ENCODE data around the gene EMC8.

Gene EMC8

DNA sequence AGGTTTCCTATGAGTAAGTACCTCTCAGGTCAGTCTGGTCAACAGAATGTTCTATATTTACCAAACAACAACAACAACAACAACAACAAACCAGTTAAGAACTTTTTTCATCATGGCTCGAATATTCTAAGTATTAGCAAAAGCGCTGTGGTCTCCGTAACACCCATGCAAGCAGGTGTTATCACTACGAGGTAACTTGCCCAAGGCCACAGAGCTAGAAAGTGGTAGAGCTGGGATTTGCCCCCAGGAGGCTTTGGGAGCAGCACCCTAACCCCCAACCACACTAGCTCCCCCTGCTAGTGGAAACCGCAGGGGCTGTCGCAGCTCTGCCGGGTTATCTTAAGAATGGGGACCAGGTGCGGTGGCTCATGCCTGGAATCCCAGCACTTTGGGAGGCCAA lies 24.5 kb downstream of the EMC8 start:
- CTCF ChIA-PET = no interaction called here
- POLR2A ChIA-PET = no interaction called here

DNA sequence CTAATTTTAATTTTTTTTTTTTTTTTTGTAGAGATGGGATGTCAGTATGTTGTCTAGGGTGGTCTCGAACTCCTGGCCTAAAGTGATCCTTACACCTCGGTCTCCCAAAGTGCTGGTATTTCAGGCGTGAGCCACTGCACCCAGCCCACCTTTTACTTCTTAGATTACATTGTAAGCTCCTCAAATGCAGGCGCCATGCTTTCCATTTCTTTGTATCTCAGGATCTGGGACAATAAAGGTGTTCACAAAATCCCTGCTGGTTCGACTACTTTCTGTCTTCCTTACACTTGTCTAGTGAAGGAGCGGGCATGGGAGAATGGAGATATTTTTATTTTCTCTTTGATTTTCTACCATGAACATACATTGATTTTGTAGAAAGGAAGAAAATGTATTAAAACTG lies 25.2 kb downstream of the EMC8 start:
- Histone ChIP-seq H3K27ac (ENCODE audit: extremely low read depth, low read depth, low read length) (no peak overlapping the region), H3K4me1 (ENCODE audit: control insufficient read depth, insufficient read depth, low read length) (no peaks in the 10 kb centered on the region), H3K36me3 (ENCODE audit: control insufficient read depth in 2 of 2, insufficient read depth in 1 of 2, low read length in 2 of 2) (peaks cover 3 to 28% of the 10 kb centered on the region in 2 experiments; a peak in 2 of 3 replicates), H3K9me3 (ENCODE audit: control insufficient read depth, insufficient read depth, low read depth, low read length) (no peaks in the 10 kb centered on the region), H3K4me3 (ENCODE audit: low read depth, low read length) (no peak overlapping the region)
- TF ChIP-seq, protein P1, sequence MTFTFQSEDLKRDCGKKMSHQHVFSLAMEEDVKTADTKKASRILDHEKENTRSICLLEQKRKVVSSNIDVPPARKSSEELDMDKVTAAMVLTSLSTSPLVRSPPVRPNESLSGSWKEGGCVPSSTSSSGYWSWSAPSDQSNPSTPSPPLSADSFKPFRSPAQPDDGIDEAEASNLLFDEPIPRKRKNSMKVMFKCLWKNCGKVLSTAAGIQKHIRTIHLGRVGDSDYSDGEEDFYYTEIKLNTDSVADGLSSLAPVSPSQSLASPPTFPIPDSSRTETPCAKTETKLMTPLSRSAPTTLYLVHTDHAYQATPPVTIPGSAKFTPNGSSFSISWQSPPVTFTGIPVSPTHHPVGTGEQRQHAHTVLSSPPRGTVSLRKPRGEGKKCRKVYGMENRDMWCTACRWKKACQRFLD (tag by site-specific recombination; IDR thresholded peaks at IDR 0.05) = no peak
- CTCF ChIA-PET = interaction anchor here (0.6 kb wide), 1 partner anchor 8 kb away, joined by 3 read pairs; no protein-coding TSS in a partner anchor
- POLR2A ChIA-PET = no interaction called here

More for the DNA sequence above, 24.5 kb downstream of the EMC8 start:
- Histone ChIP-seq H3K36me3 (ENCODE audit: control insufficient read depth in 2 of 2, insufficient read depth in 1 of 2, low read length in 2 of 2) (peaks cover 9 to 35% of the 10 kb centered on the region in 2 experiments; a peak in 2 of 3 replicates), H3K9me3 (ENCODE audit: control insufficient read depth, insufficient read depth, low read depth, low read length) (no peaks in the 10 kb centered on the region), H3K27ac (ENCODE audit: extremely low read depth, low read depth, low read length) (no peak overlapping the region), H3K4me3 (ENCODE audit: low read depth, low read length) (no peak overlapping the region), H3K4me1 (ENCODE audit: control insufficient read depth, insufficient read depth, low read length) (no peaks in the 10 kb centered on the region)
- TF ChIP-seq ZNF19 (tag by site-specific recombination; IDR thresholded peaks at IDR 0.05; ENCODE audit: low read depth) = no peak
- TF ChIP-seq ZNF174 (tag by site-specific recombination; IDR thresholded peaks at IDR 0.05) = no peak
- TF ChIP-seq ZNF211 (tag by site-specific recombination; IDR thresholded peaks at IDR 0.05; ENCODE audit: low read depth) = no peak
- TF ChIP-seq ZNF24 (tag by site-specific recombination; IDR thresholded peaks at IDR 0.05) = no peak
- no peak for TF ChIP-seq YY1 (tag by site-specific recombination; IDR thresholded peaks at IDR 0.05)
- TF ChIP-seq GLIS2 (tag by site-specific recombination; IDR thresholded peaks at IDR 0.05) = no peak
- TF ChIP-seq OSR2 (tag by site-specific recombination; IDR thresholded peaks at IDR 0.05) = no peak

DNA sequence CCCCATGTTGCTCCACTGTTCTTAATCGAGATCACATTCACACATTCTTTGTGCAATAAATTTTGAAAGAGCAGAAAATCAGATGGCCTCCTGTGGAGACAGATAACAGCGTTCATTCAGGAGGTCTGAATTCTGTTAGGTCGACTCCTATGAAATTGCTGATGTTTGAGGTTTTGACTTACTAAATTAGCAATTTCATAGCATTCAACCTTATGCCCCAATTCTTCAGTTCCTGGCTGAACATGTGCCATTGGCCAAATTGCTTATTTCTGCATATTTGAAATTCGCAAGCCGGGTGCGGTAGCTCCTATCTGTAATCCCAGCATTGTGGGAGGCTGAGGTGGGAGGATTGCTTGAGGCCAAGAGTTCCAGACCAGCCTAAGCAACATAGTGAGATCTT lies 26.3 kb downstream of the EMC8 start:
- Histone ChIP-seq H3K9me3 (ENCODE audit: control insufficient read depth, insufficient read depth, low read depth, low read length) (no peaks in the 10 kb centered on the region), H3K27ac (ENCODE audit: extremely low read depth, low read depth, low read length) (no peak overlapping the region), H3K4me1 (ENCODE audit: control insufficient read depth, insufficient read depth, low read length) (no peaks in the 10 kb centered on the region), H3K36me3 (ENCODE audit: control insufficient read depth in 2 of 2, insufficient read depth in 1 of 2, low read length in 2 of 2) (peaks cover 0 to 17% of the 10 kb centered on the region in 2 experiments; a peak in 1 of 3 replicates), H3K4me3 (ENCODE audit: low read depth, low read length) (no peak overlapping the region)
- ChIA-PET POLR2A (no interaction called here), CTCF (interaction anchor here (1.8 kb wide), 1 partner anchor 13 kb away, joined by 6 read pairs; no protein-coding TSS in a partner anchor)
- TF ChIP-seq ZNF654 (tag by site-specific recombination; IDR thresholded peaks at IDR 0.05; ENCODE audit: low read depth) (no peak), ZNF394 (tag by site-specific recombination; IDR thresholded peaks at IDR 0.05; ENCODE audit: borderline replicate concordance) (no peak), ZNF510 (tag by site-specific recombination; IDR thresholded peaks at IDR 0.05; ENCODE audit: insufficient replicate concordance) (no peak), ZNF560 (tag by site-specific recombination; IDR thresholded peaks at IDR 0.05; ENCODE audit: borderline replicate concordance) (no peak), ZNF24 (tag by site-specific recombination; IDR thresholded peaks at IDR 0.05) (no peak), KLF8 (tag by site-specific recombination; IDR thresholded peaks at IDR 0.05) (no peak), SP3 (tag by site-specific recombination; IDR thresholded peaks at IDR 0.05) (no peak), PRDM1 (tag by site-specific recombination; IDR thresholded peaks at IDR 0.05) (no peak), GLIS1 (tag by site-specific recombination; IDR thresholded peaks at IDR 0.05) (no peak), ZIC2 (tag by site-specific recombination; IDR thresholded peaks at IDR 0.05) (no peak), REPIN1 (tag by site-specific recombination; IDR thresholded peaks at IDR 0.05; ENCODE audit: low read depth) (no peak)
- TF ChIP-seq, protein P2, sequence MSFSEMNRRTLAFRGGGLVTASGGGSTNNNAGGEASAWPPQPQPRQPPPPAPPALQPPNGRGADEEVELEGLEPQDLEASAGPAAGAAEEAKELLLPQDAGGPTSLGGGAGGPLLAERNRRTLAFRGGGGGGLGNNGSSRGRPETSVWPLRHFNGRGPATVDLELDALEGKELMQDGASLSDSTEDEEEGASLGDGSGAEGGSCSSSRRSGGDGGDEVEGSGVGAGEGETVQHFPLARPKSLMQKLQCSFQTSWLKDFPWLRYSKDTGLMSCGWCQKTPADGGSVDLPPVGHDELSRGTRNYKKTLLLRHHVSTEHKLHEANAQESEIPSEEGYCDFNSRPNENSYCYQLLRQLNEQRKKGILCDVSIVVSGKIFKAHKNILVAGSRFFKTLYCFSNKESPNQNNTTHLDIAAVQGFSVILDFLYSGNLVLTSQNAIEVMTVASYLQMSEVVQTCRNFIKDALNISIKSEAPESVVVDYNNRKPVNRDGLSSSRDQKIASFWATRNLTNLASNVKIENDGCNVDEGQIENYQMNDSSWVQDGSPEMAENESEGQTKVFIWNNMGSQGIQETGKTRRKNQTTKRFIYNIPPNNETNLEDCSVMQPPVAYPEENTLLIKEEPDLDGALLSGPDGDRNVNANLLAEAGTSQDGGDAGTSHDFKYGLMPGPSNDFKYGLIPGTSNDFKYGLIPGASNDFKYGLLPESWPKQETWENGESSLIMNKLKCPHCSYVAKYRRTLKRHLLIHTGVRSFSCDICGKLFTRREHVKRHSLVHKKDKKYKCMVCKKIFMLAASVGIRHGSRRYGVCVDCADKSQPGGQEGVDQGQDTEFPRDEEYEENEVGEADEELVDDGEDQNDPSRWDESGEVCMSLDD (tag by site-specific recombination; IDR thresholded peaks at IDR 0.05) = no peak
- TF ChIP-seq, protein P3, sequence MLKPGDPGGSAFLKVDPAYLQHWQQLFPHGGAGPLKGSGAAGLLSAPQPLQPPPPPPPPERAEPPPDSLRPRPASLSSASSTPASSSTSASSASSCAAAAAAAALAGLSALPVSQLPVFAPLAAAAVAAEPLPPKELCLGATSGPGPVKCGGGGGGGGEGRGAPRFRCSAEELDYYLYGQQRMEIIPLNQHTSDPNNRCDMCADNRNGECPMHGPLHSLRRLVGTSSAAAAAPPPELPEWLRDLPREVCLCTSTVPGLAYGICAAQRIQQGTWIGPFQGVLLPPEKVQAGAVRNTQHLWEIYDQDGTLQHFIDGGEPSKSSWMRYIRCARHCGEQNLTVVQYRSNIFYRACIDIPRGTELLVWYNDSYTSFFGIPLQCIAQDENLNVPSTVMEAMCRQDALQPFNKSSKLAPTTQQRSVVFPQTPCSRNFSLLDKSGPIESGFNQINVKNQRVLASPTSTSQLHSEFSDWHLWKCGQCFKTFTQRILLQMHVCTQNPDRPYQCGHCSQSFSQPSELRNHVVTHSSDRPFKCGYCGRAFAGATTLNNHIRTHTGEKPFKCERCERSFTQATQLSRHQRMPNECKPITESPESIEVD (tag by site-specific recombination; IDR thresholded peaks at IDR 0.05) = no peak
- TF ChIP-seq, protein P4, sequence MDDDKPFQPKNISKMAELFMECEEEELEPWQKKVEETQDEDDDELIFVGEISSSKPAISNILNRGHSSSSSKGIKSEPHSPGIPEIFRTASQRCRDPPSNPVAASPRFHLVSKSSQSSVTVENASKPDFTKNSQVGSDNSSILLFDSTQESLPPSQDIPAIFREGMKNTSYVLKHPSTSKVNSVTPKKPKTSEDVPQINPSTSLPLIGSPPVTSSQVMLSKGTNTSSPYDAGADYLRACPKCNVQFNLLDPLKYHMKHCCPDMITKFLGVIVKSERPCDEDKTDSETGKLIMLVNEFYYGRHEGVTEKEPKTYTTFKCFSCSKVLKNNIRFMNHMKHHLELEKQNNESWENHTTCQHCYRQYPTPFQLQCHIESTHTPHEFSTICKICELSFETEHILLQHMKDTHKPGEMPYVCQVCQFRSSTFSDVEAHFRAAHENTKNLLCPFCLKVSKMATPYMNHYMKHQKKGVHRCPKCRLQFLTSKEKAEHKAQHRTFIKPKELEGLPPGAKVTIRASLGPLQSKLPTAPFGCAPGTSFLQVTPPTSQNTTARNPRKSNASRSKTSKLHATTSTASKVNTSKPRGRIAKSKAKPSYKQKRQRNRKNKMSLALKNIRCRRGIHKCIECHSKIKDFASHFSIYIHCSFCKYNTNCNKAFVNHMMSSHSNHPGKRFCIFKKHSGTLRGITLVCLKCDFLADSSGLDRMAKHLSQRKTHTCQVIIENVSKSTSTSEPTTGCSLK (tag by site-specific recombination; IDR thresholded peaks at IDR 0.05) = no peak

All from HEK293 (cell line).